ENCODE results near the gene COL25A1. TPM values are rescaled to one million over a fixed set of nuclear protein-coding genes. Genes with fewer than 3 reads are reported as not detected.
"Not testable (repeated sequence)": the region's sequence is repeated elsewhere in the genome, so short reads cannot be mapped to it uniquely, and the experiment has no call there.

The COL25A1 gene
- total RNA-seq, 2 donors from 2014 or later, result 0.26 to 0.99 TPM

- Histone ChIP-seq H3K27me3 (no peaks in the 10 kb centered on the region), H3K27ac (no peak overlapping the region), H3K9me3 (no peaks in the 10 kb centered on the region), H3K4me3 (no peak overlapping the region), H3K36me3 (replicated peaks in 1 of 2; ENCODE audit: insufficient read depth in 1 of 2, low read depth in 2 of 2) (no peaks in the 10 kb centered on the region), H3K4me1 (no peaks in the 10 kb centered on the region)
- ATAC-seq, result no peak
- no peak for DNase-seq
- intact Hi-C loops (cut with DNase I), result no loop called here
- TF ChIP-seq POLR2A (IDR thresholded peaks at IDR 0.05), result no peak
- WGBS, 2 donors, result 83 to 85% methylated on average over 1 of the region's 1 CpG
These were observed 296.9 kb downstream of the COL25A1 start for GRCh38 chr4:109005523-109005922.

GRCh38 chr4:109004418-109004817, 298.0 kb downstream of the COL25A1 start:
- WGBS, 2 donors, result 69 to 76% methylated on average over 4 of the region's 4 CpGs
- no peak for ATAC-seq
- no peaks in the 10 kb centered on the region for H3K36me3 ChIP-seq (replicated peaks in 1 of 2; ENCODE audit: insufficient read depth in 1 of 2, low read depth in 2 of 2)

GRCh38 chr4:109003964-109004363, 298.5 kb downstream of the COL25A1 start:
- DNase-seq, result no peak
- Histone ChIP-seq H3K27ac (no peak overlapping the region), H3K36me3 (replicated peaks in 1 of 2; ENCODE audit: insufficient read depth in 1 of 2, low read depth in 2 of 2) (no peaks in the 10 kb centered on the region), H3K4me1 (no peaks in the 10 kb centered on the region), H3K27me3 (no peaks in the 10 kb centered on the region), H3K9me3 (no peaks in the 10 kb centered on the region), H3K4me3 (no peak overlapping the region)
- intact Hi-C loops (cut with DNase I), result no loop called here
- ATAC-seq, result no peak
- TF ChIP-seq POLR2A (IDR thresholded peaks at IDR 0.05), result no peak
- TF ChIP-seq, protein P1, sequence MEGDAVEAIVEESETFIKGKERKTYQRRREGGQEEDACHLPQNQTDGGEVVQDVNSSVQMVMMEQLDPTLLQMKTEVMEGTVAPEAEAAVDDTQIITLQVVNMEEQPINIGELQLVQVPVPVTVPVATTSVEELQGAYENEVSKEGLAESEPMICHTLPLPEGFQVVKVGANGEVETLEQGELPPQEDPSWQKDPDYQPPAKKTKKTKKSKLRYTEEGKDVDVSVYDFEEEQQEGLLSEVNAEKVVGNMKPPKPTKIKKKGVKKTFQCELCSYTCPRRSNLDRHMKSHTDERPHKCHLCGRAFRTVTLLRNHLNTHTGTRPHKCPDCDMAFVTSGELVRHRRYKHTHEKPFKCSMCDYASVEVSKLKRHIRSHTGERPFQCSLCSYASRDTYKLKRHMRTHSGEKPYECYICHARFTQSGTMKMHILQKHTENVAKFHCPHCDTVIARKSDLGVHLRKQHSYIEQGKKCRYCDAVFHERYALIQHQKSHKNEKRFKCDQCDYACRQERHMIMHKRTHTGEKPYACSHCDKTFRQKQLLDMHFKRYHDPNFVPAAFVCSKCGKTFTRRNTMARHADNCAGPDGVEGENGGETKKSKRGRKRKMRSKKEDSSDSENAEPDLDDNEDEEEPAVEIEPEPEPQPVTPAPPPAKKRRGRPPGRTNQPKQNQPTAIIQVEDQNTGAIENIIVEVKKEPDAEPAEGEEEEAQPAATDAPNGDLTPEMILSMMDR (IDR thresholded peaks at IDR 0.05), result no peak
- WGBS, 2 donors, result 71 to 72% methylated on average over 2 of the region's 2 CpGs

More at GRCh38 chr4:109004418-109004817, 298.0 kb downstream of the COL25A1 start:
- Histone ChIP-seq H3K4me1 (no peaks in the 10 kb centered on the region), H3K27ac (no peak overlapping the region), H3K9me3 (no peaks in the 10 kb centered on the region), H3K4me3 (no peak overlapping the region), H3K27me3 (no peaks in the 10 kb centered on the region)
- intact Hi-C loops (cut with DNase I), result no loop called here
- no peak for DNase-seq
- no peak for TF ChIP-seq POLR2A (IDR thresholded peaks at IDR 0.05)
- TF ChIP-seq, protein P1 (IDR thresholded peaks at IDR 0.05), result no peak

GRCh38 chr4:108991551-108992328, 310.7 kb downstream of the COL25A1 start:
- no peaks in the 10 kb centered on the region for H3K36me3 ChIP-seq (replicated peaks in 1 of 2; ENCODE audit: insufficient read depth in 1 of 2, low read depth in 2 of 2)
- WGBS, 2 donors, result 88 to 89% methylated on average over 5 of the region's 5 CpGs
- no peaks in the 10 kb centered on the region for H3K4me1 ChIP-seq
- H3K9me3 ChIP-seq, result no peaks in the 10 kb centered on the region
- no peak overlapping the region for H3K4me3 ChIP-seq
- intact Hi-C loops (cut with DNase I), result no loop called here
- H3K27ac ChIP-seq, result no peak overlapping the region
- TF ChIP-seq, protein P1 (IDR thresholded peaks at IDR 0.05), result no peak
- no peak for TF ChIP-seq POLR2A (IDR thresholded peaks at IDR 0.05)
- DNase-seq (no peak), ATAC-seq (no peak)
- no peaks in the 10 kb centered on the region for H3K27me3 ChIP-seq

DNA sequence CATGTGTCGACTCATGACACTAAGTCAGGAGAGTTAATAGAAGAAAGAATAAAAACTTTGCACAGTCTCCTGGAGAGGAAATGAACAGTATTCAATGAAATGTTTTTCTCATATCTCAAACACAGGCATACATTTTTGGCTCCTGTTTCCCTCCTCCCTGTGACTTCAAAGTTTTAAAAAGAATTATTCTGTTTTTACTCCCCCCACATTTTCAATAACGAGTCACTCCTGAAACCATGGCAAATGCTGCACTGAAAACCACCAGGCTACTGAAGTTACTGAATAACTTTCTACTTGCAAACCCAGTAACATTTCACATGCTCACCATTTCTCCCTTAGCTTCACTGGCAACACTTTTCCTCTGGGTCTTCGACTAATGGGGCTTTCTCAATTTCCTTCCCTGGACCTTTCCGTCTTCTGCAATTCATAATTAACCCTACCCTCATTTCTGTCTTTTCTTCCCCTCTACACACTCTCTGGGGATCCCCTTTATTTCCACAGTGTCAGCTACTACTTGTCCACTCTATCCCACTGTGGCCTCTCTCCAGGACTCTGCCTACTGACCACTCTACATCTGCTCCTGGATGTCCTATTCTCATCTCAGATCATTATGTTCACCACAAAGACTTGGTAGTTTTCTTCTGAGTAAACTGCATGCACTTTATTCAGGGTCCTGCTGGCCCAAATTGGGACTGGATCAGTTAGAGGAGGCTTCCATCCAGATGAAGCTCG, 313.8 kb downstream of the COL25A1 start:
- no peaks in the 10 kb centered on the region for H3K27me3 ChIP-seq
- WGBS, 2 donors, result 52 to 58% methylated on average over 5 of the region's 5 CpGs
- intact Hi-C loops (cut with DNase I), result no loop called here
- no peaks in the 10 kb centered on the region for H3K4me1 ChIP-seq
- DNase-seq, result no peak
- H3K9me3 ChIP-seq, result no peaks in the 10 kb centered on the region
- H3K27ac ChIP-seq, result no peak overlapping the region
- no peak overlapping the region for H3K4me3 ChIP-seq
- no peak for ATAC-seq
- no peak for TF ChIP-seq POLR2A (IDR thresholded peaks at IDR 0.05)
- TF ChIP-seq, protein P1 (IDR thresholded peaks at IDR 0.05), result no peak
- H3K36me3 ChIP-seq (replicated peaks in 1 of 2; ENCODE audit: insufficient read depth in 1 of 2, low read depth in 2 of 2), result no peaks in the 10 kb centered on the region

DNA sequence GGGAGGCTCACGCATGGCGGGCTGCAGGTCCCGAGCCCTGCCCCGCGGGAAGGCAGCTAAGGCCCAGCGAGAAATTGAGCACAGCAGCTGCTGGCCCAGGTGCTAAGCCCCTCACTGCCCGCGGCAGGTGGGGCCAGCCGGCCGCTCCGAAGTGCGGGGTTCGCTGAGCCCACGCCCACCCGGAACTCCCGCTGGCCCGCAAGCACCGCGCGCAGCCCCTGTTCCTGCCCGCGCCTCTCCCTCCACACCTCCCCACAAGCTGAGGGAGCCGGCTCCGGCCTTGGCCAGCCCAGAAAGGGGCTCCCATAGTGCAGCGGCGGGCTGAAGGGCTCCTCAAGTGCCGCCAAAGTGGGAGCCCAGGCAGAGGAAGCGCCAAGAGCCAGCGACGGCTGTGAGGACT, 318.0 kb downstream of the COL25A1 start:
- H3K4me3 ChIP-seq; H3K27ac ChIP-seq; H3K36me3 ChIP-seq (replicated peaks in 1 of 2; ENCODE audit: insufficient read depth in 1 of 2, low read depth in 2 of 2); DNase-seq; H3K4me1 ChIP-seq; H3K27me3 ChIP-seq; ATAC-seq; H3K9me3 ChIP-seq; intact Hi-C loops (cut with DNase I): not testable (repeated sequence)
- 94 to 95% methylated on average over 19 to 30 of the region's 30 CpGs for WGBS, 2 donors
